Trophoblast cell (in vitro differentiated cells and primary cell): ENCODE results near the gene DAB2.

Experiments
- DNase-seq, 2 donors: peaks; one replicate each; pipeline ENCODE4 v3.0.0-alpha.2; 2016
- H2AFZ ChIP-seq: 2 replicates; pipeline ENCODE4 v1.6.1; 2013; ENCODE audit warnings: low read length, moderate library complexity, mild to moderate bottlenecking; ENCODE audit not compliant: insufficient read depth, poor library complexity
- H2AK5ac ChIP-seq: 2 replicates; pipeline ENCODE4 v1.6.1; 2013; ENCODE audit warnings: mild to moderate bottlenecking, low read length
- H2BK120ac ChIP-seq: 2 replicates; pipeline ENCODE4 v1.6.1; 2013; ENCODE audit warnings: low read length, mild to moderate bottlenecking, moderate library complexity; ENCODE audit not compliant: insufficient read depth, poor library complexity
- H2BK12ac ChIP-seq: 2 replicates; pipeline ENCODE4 v1.6.1; 2013; ENCODE audit warnings: mild to moderate bottlenecking, low read length, moderate library complexity
- H2BK5ac ChIP-seq: 2 replicates; pipeline ENCODE4 v1.6.1; 2013; ENCODE audit warnings: low read length, low read depth, moderate library complexity, mild to moderate bottlenecking; ENCODE audit not compliant: poor library complexity
- H3K14ac ChIP-seq: 2 replicates; pipeline ENCODE4 v1.6.1; 2013; ENCODE audit warnings: mild to moderate bottlenecking, low read length
- H3K18ac ChIP-seq: 2 replicates; pipeline ENCODE4 v1.6.1; 2013; ENCODE audit warnings: mild to moderate bottlenecking, low read length
- H3K23ac ChIP-seq: 2 replicates; pipeline ENCODE4 v1.6.1; 2013; ENCODE audit warnings: low read length
- H3K27ac ChIP-seq: 2 replicates; pipeline ENCODE4 v1.5.1; 2013; ENCODE audit warnings: low read depth, mild to moderate bottlenecking, inconsistent platforms, low read length, moderate library complexity
- H3K27me3 ChIP-seq: 2 replicates; pipeline ENCODE4 v1.6.1; 2013; ENCODE audit warnings: inconsistent platforms, mild to moderate bottlenecking, low read length, moderate library complexity; ENCODE audit not compliant: insufficient read depth
- H3K36me3 ChIP-seq, 2 experiments: 1 replicate in 1 of 2; 2 replicates in 1 of 2; pipeline ENCODE4 v1.6.1; 2013; ENCODE audit warnings: low read length in 2 of 2, mild to moderate bottlenecking in 2 of 2, moderate library complexity in 1 of 2; ENCODE audit not compliant: insufficient read depth in 2 of 2, control insufficient read depth in 1 of 2
- H3K4ac ChIP-seq: 2 replicates; pipeline ENCODE4 v1.6.1; 2013; ENCODE audit warnings: low read depth, mild to moderate bottlenecking, low read length, moderate library complexity
- H3K4me1 ChIP-seq, 2 experiments: 1 replicate in 1 of 2; 2 replicates in 1 of 2; pipeline ENCODE4 v1.6.1; 2013; ENCODE audit warnings: low read length in 2 of 2, mild to moderate bottlenecking in 2 of 2, moderate library complexity in 1 of 2; ENCODE audit not compliant: insufficient read depth in 2 of 2, control insufficient read depth in 1 of 2
- H3K4me2 ChIP-seq: 2 replicates; pipeline ENCODE4 v1.6.1; 2013; ENCODE audit warnings: inconsistent platforms, mild to moderate bottlenecking, low read length, moderate library complexity
- H3K4me3 ChIP-seq: 2 replicates; pipeline ENCODE4 v1.5.1; 2013; ENCODE audit warnings: mild to moderate bottlenecking, low read depth, low read length, inconsistent platforms
- H3K79me1 ChIP-seq: one replicate; pipeline ENCODE4 v1.6.1; 2013; ENCODE audit warnings: low read length
- H3K79me2 ChIP-seq: 2 replicates; pipeline ENCODE4 v1.6.1; 2013; ENCODE audit warnings: low read length, mild to moderate bottlenecking; ENCODE audit not compliant: control insufficient read depth, insufficient read depth, poor library complexity
- H3K9ac ChIP-seq: 2 replicates; pipeline ENCODE4 v1.6.1; 2013; ENCODE audit warnings: mild to moderate bottlenecking, low read length
- H3K9me3 ChIP-seq: 2 replicates; pipeline ENCODE4 v1.6.1; 2013; ENCODE audit warnings: low read depth, mild to moderate bottlenecking, control low read depth, inconsistent platforms, low read length; ENCODE audit not compliant: insufficient read depth
- H4K12ac ChIP-seq: 2 replicates; pipeline ENCODE4 v1.6.1; 2013; ENCODE audit warnings: low read depth, mild to moderate bottlenecking, low read length, moderate library complexity
- H4K8ac ChIP-seq: 2 replicates; pipeline ENCODE4 v1.6.1; 2013; ENCODE audit warnings: low read depth, mild to moderate bottlenecking, low read length, moderate library complexity
- H4K91ac ChIP-seq: one replicate; pipeline ENCODE4 v1.6.1; 2013; ENCODE audit warnings: low read depth, mild to moderate bottlenecking, low read length, moderate library complexity
- WGBS: extraction: QIAGEN DNeasy Blood & Tissue Kit; methylation state at CpG from one replicate; pipeline ENCODE4 v1.1.7; 2013; ENCODE audit warnings: missing lambda C conversion rate; ENCODE audit not compliant: insufficient read length, insufficient coverage; ENCODE audit errors: extremely low coverage; 5-methylcytosine and 5-hydroxymethylcytosine counted together

Gene DAB2

GRCh38 chr5:39415201-39415600, 9.6 kb downstream of the DAB2 start:
- no CpG with 5 or more reads among the region's 2 CpGs for WGBS
- Histone ChIP-seq H2BK5ac (no peak overlapping the region), H3K79me1 (no peaks in the 10 kb centered on the region), H3K4me3 (no peak overlapping the region), H3K27me3 (no peaks in the 10 kb centered on the region), H3K14ac (no peak overlapping the region), H3K4me1 (no peaks in the 10 kb centered on the region), H2AK5ac (no peak overlapping the region), H3K4ac (no peak overlapping the region), H2AFZ (no peak overlapping the region), H3K4me2 (no peak overlapping the region), H3K36me3 (no peaks in the 10 kb centered on the region), H3K9ac (no peak overlapping the region), H3K79me2 (no peaks in the 10 kb centered on the region), H3K9me3 (no peaks in the 10 kb centered on the region), H4K8ac (no peak overlapping the region), H3K27ac (no peak overlapping the region), H2BK120ac (no peak overlapping the region), H4K91ac (no peak overlapping the region), H4K12ac (no peak overlapping the region), H3K18ac (no peak overlapping the region), H3K23ac (no peak overlapping the region), H2BK12ac (no peak overlapping the region)
- DNase-seq = peak in 1 of 2 donors; percentile 72

GRCh38 chr5:39414426-39414825, 10.4 kb downstream of the DAB2 start:
- Histone ChIP-seq H2BK5ac (no peak overlapping the region), H3K23ac (no peak overlapping the region), H2AK5ac (no peak overlapping the region), H3K4ac (no peak overlapping the region), H3K4me3 (no peak overlapping the region), H4K91ac (no peak overlapping the region), H4K12ac (no peak overlapping the region), H3K9me3 (no peaks in the 10 kb centered on the region), H3K36me3 (no peaks in the 10 kb centered on the region), H3K79me2 (no peaks in the 10 kb centered on the region), H3K18ac (no peak overlapping the region), H4K8ac (no peak overlapping the region), H3K4me1 (no peaks in the 10 kb centered on the region), H3K79me1 (no peaks in the 10 kb centered on the region), H3K9ac (no peak overlapping the region), H2AFZ (no peak overlapping the region), H2BK12ac (no peak overlapping the region), H3K27me3 (no peaks in the 10 kb centered on the region), H2BK120ac (no peak overlapping the region), H3K14ac (no peak overlapping the region), H3K27ac (no peak overlapping the region), H3K4me2 (no peak overlapping the region)
- DNase-seq = no peak

GRCh38 chr5:39413771-39414170, 11.0 kb downstream of the DAB2 start:
- no peak overlapping the region for H4K12ac ChIP-seq

DNA sequence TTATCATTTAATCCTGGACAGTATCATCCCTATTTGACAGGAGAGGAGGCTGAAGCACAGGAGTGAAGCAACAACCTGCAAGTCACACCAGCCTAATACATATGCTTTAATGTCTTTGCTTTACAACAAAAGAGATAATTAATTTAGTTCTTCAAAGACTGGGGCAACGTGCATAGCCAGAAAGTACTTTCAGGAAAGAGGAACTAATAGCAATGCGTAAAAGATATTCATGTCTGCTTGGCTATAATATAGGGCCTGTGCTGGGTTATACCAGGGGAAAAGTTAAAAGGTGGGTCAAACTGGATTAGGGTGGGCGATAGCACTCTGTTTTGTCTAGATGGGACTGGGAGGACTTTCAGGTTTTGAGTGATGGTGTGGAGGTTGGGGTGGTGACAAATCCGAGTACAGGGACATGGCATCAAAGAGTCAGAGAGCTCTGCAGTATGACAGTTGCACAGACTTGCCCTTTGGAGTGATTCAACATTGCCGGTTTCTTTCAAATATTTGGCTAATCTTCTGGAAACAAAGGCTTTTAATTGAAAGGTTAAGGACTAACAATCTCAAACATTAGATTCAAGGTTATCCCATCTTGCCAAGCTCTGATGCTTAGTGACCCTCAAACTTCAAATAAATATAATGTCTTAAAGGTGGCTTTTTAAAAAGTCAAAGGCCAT, 11.9 kb downstream of the DAB2 start:
- no peak overlapping the region for H3K4me2 ChIP-seq
- H3K36me3 ChIP-seq = no peaks in the 10 kb centered on the region
- no peak overlapping the region for H3K4ac ChIP-seq
- no peak overlapping the region for H4K12ac ChIP-seq
- no peak overlapping the region for H4K91ac ChIP-seq
- WGBS = no CpG with 5 or more reads among the region's 5 CpGs
- H3K9ac ChIP-seq = no peak overlapping the region
- H4K8ac ChIP-seq = no peak overlapping the region
- no peaks in the 10 kb centered on the region for H3K27me3 ChIP-seq
- no peak overlapping the region for H2AFZ ChIP-seq
- no peak overlapping the region for H2BK5ac ChIP-seq
- no peak overlapping the region for H3K4me3 ChIP-seq
- H2AK5ac ChIP-seq = no peak overlapping the region
- H3K4me1 ChIP-seq = no peaks in the 10 kb centered on the region
- no peaks in the 10 kb centered on the region for H3K79me1 ChIP-seq
- H3K27ac ChIP-seq = no peak overlapping the region
- no peak overlapping the region for H2BK12ac ChIP-seq
- no peak overlapping the region for H3K23ac ChIP-seq
- no peak overlapping the region for H3K18ac ChIP-seq
- H3K14ac ChIP-seq = no peak overlapping the region
- H2BK120ac ChIP-seq = no peak overlapping the region
- no peaks in the 10 kb centered on the region for H3K9me3 ChIP-seq
- no peaks in the 10 kb centered on the region for H3K79me2 ChIP-seq
- DNase-seq = no peak

More at GRCh38 chr5:39413771-39414170, 11.0 kb downstream of the DAB2 start:
- no peaks in the 10 kb centered on the region for H3K79me1 ChIP-seq
- no peak overlapping the region for H3K4ac ChIP-seq
- H4K8ac ChIP-seq = no peak overlapping the region
- H3K27me3 ChIP-seq = no peaks in the 10 kb centered on the region
- H2AFZ ChIP-seq = no peak overlapping the region
- H3K9ac ChIP-seq = no peak overlapping the region
- no peak overlapping the region for H3K23ac ChIP-seq
- no peak overlapping the region for H3K4me3 ChIP-seq
- H3K79me2 ChIP-seq = no peaks in the 10 kb centered on the region
- no peaks in the 10 kb centered on the region for H3K9me3 ChIP-seq
- H3K18ac ChIP-seq = no peak overlapping the region
- H2AK5ac ChIP-seq = no peak overlapping the region
- H3K36me3 ChIP-seq = no peaks in the 10 kb centered on the region
- H4K91ac ChIP-seq = no peak overlapping the region
- no peak overlapping the region for H3K4me2 ChIP-seq
- no peak overlapping the region for H2BK12ac ChIP-seq
- H3K27ac ChIP-seq = no peak overlapping the region
- no peaks in the 10 kb centered on the region for H3K4me1 ChIP-seq
- H2BK5ac ChIP-seq = no peak overlapping the region
- no peak overlapping the region for H2BK120ac ChIP-seq
- no peak for DNase-seq
- H3K14ac ChIP-seq = no peak overlapping the region
